WTC11 (cell line): ENCODE measurements around the gene IL25. TPM values are rescaled to one million over a fixed set of nuclear protein-coding genes. Genes with fewer than 3 reads are reported as not detected.

ENCODE experiments used
- ATAC-seq: fragments of 200-7000 bp; cut with Tn5 transposase; 2 replicates; pipeline ENCODE4 v1.10.0; 2021; ENCODE audit warnings: mild to moderate bottlenecking, moderate library complexity
- CTCF ChIA-PET: fragments of 300-600 bp; sonication (Branson Sonifier 250); formaldehyde crosslinking; loops from one replicate; lab custom pipeline; 2021; ENCODE audit warnings: antibody characterized with exemption; lab: Charles Lee
- POLR2A ChIA-PET: fragments of 350-600 bp; sonication (Branson Sonifier 250); formaldehyde crosslinking; loops from one replicate; lab custom pipeline; 2021; ENCODE audit warnings: antibody characterized with exemption; lab: Charles Lee
- DNase-seq: peaks from one replicate; pipeline ENCODE4 v3.0.0; 2021; ENCODE audit warnings: low spot score
- H3K27ac Mint-ChIP-seq: 2 replicates; pipeline ENCODE4 v1.8.0; 2021; ENCODE audit warnings: mixed read lengths
- H3K27me3 Mint-ChIP-seq: 2 replicates; pipeline ENCODE4 v1.8.0; 2021; ENCODE audit warnings: low read depth, mild to moderate bottlenecking, moderate library complexity, mixed read lengths
- H3K36me3 Mint-ChIP-seq: 2 replicates; pipeline ENCODE4 v1.8.0; 2021; ENCODE audit warnings: mixed read lengths
- H3K4me1 Mint-ChIP-seq: 2 replicates; pipeline ENCODE4 v1.8.0; 2022; ENCODE audit warnings: mixed read lengths
- H3K4me3 Mint-ChIP-seq: 2 replicates; pipeline ENCODE4 v1.8.0; 2021; ENCODE audit warnings: mild to moderate bottlenecking, moderate library complexity, mixed read lengths
- H3K9me3 Mint-ChIP-seq: 2 replicates; pipeline ENCODE4 v1.8.0; 2021; ENCODE audit warnings: mixed read lengths
- ATF2 ChIP-seq: sonication (generic); formaldehyde crosslinking; IDR thresholded peaks from 2 replicates; pipeline ENCODE4 v1.8.1; 2022; ENCODE audit warnings: low read depth, missing genetic modification reagents, borderline replicate concordance
- CREB1 ChIP-seq: sonication (generic); formaldehyde crosslinking; IDR thresholded peaks from 2 replicates; pipeline ENCODE4 v1.8.0; 2023; ENCODE audit warnings: mild to moderate bottlenecking, missing genetic modification reagents
- ERG ChIP-seq: fragments of 250-450 bp; sonication (Bioruptor Pico); IDR thresholded peaks from 2 replicates; pipeline ENCODE4 v1.8.0; 2021; ENCODE audit warnings: mild to moderate bottlenecking
- GTF2I ChIP-seq: fragments of 250-450 bp; sonication (Bioruptor Pico); conservative IDR thresholded peaks from 2 replicates; pipeline ENCODE4 v1.4.0; 2021; ENCODE audit warnings: mild to moderate bottlenecking
- HMGA2 ChIP-seq: fragments of 250-450 bp; sonication (Bioruptor Pico); IDR thresholded peaks from 2 replicates; pipeline ENCODE4 v1.4.0; 2021; ENCODE audit warnings: mild to moderate bottlenecking, moderate library complexity
- NR1H2 ChIP-seq: sonication (generic); formaldehyde crosslinking; IDR thresholded peaks from 2 replicates; pipeline ENCODE4 v1.9.0; 2021; ENCODE audit warnings: mild to moderate bottlenecking, moderate library complexity, missing genetic modification reagents
- NR2C2 ChIP-seq: sonication (generic); formaldehyde crosslinking; IDR thresholded peaks from 2 replicates; pipeline ENCODE4 v1.8.0; 2022; ENCODE audit warnings: mild to moderate bottlenecking, missing genetic modification reagents
- SOX15 ChIP-seq: fragments of 250-450 bp; sonication (Bioruptor Pico); IDR thresholded peaks from 2 replicates; pipeline ENCODE4 v1.9.0; 2021; ENCODE audit warnings: mild to moderate bottlenecking
- ZMAT4 ChIP-seq: fragments of 250-450 bp; sonication (Bioruptor Pico); IDR thresholded peaks from 2 replicates; pipeline ENCODE4 v1.9.0; 2021; ENCODE audit warnings: mild to moderate bottlenecking
- ZNF281 ChIP-seq: sonication (generic); formaldehyde crosslinking; IDR thresholded peaks from 2 replicates; pipeline ENCODE4 v1.8.0; 2023; ENCODE audit warnings: mild to moderate bottlenecking, missing genetic modification reagents
- total RNA-seq: library from RNA; stranded (reverse); gene quantifications from 3 replicates; pipeline ENCODE4 v1.2.3, GENCODE V29; 2021
- TF ChIP-seq, protein P1 (sequence below): sonication (generic); formaldehyde crosslinking; IDR thresholded peaks from 2 replicates; pipeline ENCODE4 v1.8.0; 2022; ENCODE audit warnings: mild to moderate bottlenecking, missing genetic modification reagents
- TF ChIP-seq, protein P2 (sequence below): sonication (generic); formaldehyde crosslinking; IDR thresholded peaks from 2 replicates; pipeline ENCODE4 v1.8.1; 2023; ENCODE audit warnings: mild to moderate bottlenecking, missing genetic modification reagents, moderate library complexity
- TF ChIP-seq, protein P3 (sequence below): sonication (generic); formaldehyde crosslinking; conservative IDR thresholded peaks from 2 replicates; pipeline ENCODE4 v1.8.1; 2023; ENCODE audit warnings: mild to moderate bottlenecking, low read depth, missing genetic modification reagents, moderate library complexity
- TF ChIP-seq, protein P4 (sequence below): fragments of 250-450 bp; sonication (Bioruptor Pico); IDR thresholded peaks from 2 replicates; pipeline ENCODE4 v2.1.2; 2022; ENCODE audit warnings: mild to moderate bottlenecking, moderate library complexity
- TF ChIP-seq, protein P5 (sequence below): sonication (generic); formaldehyde crosslinking; conservative IDR thresholded peaks from 2 replicates; pipeline ENCODE4 v1.8.1; 2022; ENCODE audit warnings: mild to moderate bottlenecking, missing genetic modification reagents

Gene IL25
- total RNA-seq, 1 experiment from 2014 or later = 0.24 TPM

DNA sequence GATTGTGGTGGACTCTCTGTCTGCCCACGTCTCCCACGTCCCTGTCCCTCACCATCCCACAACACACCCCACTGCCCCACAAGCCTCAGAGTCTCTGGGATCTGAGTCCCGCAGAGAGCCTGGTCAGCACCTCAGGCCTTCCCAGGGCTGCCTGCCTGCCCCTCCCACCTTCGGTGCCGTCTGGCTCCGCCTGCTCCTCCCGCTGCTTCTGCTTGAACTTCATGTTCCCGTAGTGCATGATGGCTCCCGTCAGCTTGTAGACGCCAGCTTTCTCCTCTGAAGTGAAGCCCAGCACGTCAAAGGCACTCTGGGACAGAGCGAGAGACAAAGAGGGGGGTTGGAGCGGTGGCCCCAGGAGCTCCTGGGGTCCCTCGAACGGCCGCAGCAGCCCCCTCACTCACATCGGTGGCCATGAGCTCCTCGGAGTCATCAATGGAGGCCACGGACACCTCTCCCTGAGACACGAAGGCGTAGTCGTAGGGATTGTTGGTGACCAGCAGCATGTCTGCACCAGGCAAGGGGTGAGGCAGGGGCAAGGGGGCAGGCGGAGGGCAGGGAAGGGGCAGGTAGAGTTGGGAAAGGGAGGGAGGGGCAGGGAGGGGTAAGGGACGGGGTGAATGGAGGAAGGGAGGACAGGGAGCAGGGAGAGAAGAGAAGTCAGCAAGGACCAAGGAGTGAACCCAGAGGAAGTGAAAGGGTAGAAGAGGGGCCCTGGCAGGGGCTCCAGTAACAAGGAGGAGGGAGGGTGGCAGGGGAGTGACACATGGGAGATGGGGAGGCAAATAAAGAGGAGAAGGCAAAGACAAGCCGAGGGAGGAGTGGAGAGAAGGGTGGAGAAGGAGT is 29.9 kb downstream of the IL25 start (continued):
- TF ChIP-seq ERG (CRISPR knock-in tag) = no peak

- TF ChIP-seq, protein P1, sequence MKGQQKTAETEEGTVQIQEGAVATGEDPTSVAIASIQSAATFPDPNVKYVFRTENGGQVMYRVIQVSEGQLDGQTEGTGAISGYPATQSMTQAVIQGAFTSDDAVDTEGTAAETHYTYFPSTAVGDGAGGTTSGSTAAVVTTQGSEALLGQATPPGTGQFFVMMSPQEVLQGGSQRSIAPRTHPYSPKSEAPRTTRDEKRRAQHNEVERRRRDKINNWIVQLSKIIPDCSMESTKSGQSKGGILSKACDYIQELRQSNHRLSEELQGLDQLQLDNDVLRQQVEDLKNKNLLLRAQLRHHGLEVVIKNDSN = no peak
- TF ChIP-seq, protein P2, sequence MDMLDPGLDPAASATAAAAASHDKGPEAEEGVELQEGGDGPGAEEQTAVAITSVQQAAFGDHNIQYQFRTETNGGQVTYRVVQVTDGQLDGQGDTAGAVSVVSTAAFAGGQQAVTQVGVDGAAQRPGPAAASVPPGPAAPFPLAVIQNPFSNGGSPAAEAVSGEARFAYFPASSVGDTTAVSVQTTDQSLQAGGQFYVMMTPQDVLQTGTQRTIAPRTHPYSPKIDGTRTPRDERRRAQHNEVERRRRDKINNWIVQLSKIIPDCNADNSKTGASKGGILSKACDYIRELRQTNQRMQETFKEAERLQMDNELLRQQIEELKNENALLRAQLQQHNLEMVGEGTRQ (CRISPR knock-in tag) = no peak
- TF ChIP-seq HMGA2 = no peak
- no peak for TF ChIP-seq NR1H2 (CRISPR knock-in tag)
- TF ChIP-seq ATF2 (CRISPR knock-in tag) = no peak
- TF ChIP-seq ZNF281 = no peak
- TF ChIP-seq ZMAT4 (CRISPR knock-in tag) = no peak
- TF ChIP-seq, protein P3, sequence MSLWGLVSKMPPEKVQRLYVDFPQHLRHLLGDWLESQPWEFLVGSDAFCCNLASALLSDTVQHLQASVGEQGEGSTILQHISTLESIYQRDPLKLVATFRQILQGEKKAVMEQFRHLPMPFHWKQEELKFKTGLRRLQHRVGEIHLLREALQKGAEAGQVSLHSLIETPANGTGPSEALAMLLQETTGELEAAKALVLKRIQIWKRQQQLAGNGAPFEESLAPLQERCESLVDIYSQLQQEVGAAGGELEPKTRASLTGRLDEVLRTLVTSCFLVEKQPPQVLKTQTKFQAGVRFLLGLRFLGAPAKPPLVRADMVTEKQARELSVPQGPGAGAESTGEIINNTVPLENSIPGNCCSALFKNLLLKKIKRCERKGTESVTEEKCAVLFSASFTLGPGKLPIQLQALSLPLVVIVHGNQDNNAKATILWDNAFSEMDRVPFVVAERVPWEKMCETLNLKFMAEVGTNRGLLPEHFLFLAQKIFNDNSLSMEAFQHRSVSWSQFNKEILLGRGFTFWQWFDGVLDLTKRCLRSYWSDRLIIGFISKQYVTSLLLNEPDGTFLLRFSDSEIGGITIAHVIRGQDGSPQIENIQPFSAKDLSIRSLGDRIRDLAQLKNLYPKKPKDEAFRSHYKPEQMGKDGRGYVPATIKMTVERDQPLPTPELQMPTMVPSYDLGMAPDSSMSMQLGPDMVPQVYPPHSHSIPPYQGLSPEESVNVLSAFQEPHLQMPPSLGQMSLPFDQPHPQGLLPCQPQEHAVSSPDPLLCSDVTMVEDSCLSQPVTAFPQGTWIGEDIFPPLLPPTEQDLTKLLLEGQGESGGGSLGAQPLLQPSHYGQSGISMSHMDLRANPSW (CRISPR knock-in tag) = no peak
These were observed 30.5 kb downstream of the IL25 start for GRCh38 chr14:23403139-23403438.

GRCh38 chr14:23403908-23404307 is 31.3 kb downstream of the IL25 start:
- CTCF ChIA-PET = no interaction called here
- POLR2A ChIA-PET = no interaction called here
- no peaks in the 10 kb centered on the region for H3K9me3 Mint-ChIP-seq
- TF ChIP-seq, protein P4, sequence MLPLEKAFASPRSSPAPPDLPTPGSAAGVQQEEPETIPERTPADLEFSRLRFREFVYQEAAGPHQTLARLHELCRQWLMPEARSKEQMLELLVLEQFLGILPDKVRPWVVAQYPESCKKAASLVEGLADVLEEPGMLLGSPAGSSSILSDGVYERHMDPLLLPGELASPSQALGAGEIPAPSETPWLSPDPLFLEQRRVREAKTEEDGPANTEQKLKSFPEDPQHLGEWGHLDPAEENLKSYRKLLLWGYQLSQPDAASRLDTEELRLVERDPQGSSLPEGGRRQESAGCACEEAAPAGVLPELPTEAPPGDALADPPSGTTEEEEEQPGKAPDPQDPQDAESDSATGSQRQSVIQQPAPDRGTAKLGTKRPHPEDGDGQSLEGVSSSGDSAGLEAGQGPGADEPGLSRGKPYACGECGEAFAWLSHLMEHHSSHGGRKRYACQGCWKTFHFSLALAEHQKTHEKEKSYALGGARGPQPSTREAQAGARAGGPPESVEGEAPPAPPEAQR (CRISPR knock-in tag) = no peak
- TF ChIP-seq GTF2I (CRISPR knock-in tag) (no peak), HMGA2 (no peak), NR2C2 (CRISPR knock-in tag) (no peak), SOX15 (CRISPR knock-in tag) (no peak), CREB1 (no peak)
- TF ChIP-seq, protein P5, sequence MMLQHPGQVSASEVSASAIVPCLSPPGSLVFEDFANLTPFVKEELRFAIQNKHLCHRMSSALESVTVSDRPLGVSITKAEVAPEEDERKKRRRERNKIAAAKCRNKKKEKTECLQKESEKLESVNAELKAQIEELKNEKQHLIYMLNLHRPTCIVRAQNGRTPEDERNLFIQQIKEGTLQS = no peak
- TF ChIP-seq, protein P3 (CRISPR knock-in tag) = no peak

More at GRCh38 chr14:23403139-23403438, 30.5 kb downstream of the IL25 start:
- Mint-ChIP-seq H3K9me3 (no peaks in the 10 kb centered on the region), H3K4me3 (no peak overlapping the region), H3K27ac (no peak overlapping the region), H3K36me3 (no peaks in the 10 kb centered on the region), H3K27me3 (peaks cover 33% of the 10 kb centered on the region), H3K4me1 (peaks cover 2% of the 10 kb centered on the region; the same call in 1 of the 2 replicates)
- ATAC-seq = no peak
- CTCF ChIA-PET = interaction anchor here (0.6 to 1.6 kb wide), 6 partner anchors 17 to 531 kb away, joined by 3 to 4 read pairs (median 3); no protein-coding TSS in a partner anchor
- POLR2A ChIA-PET = no interaction called here
- no peak for DNase-seq

More at GRCh38 chr14:23403908-23404307, 31.3 kb downstream of the IL25 start:
- Mint-ChIP-seq H3K4me1 (peaks cover 2% of the 10 kb centered on the region; the same call in 1 of the 2 replicates), H3K27ac (no peak overlapping the region), H3K27me3 (peaks cover 33% of the 10 kb centered on the region), H3K4me3 (no peak overlapping the region), H3K36me3 (no peaks in the 10 kb centered on the region)
- DNase-seq = no peak
- no peak for ATAC-seq
